Hypothalamus (tissue), 51 donors: ENCODE results near the gene ATP6V0D1.

ENCODE experiments used
- DNase-seq, 51 donors: peaks; one replicate each; lab custom pipeline; 2025; lab: John Stamatoyannopoulos, UW

The ATP6V0D1 gene

DNA sequence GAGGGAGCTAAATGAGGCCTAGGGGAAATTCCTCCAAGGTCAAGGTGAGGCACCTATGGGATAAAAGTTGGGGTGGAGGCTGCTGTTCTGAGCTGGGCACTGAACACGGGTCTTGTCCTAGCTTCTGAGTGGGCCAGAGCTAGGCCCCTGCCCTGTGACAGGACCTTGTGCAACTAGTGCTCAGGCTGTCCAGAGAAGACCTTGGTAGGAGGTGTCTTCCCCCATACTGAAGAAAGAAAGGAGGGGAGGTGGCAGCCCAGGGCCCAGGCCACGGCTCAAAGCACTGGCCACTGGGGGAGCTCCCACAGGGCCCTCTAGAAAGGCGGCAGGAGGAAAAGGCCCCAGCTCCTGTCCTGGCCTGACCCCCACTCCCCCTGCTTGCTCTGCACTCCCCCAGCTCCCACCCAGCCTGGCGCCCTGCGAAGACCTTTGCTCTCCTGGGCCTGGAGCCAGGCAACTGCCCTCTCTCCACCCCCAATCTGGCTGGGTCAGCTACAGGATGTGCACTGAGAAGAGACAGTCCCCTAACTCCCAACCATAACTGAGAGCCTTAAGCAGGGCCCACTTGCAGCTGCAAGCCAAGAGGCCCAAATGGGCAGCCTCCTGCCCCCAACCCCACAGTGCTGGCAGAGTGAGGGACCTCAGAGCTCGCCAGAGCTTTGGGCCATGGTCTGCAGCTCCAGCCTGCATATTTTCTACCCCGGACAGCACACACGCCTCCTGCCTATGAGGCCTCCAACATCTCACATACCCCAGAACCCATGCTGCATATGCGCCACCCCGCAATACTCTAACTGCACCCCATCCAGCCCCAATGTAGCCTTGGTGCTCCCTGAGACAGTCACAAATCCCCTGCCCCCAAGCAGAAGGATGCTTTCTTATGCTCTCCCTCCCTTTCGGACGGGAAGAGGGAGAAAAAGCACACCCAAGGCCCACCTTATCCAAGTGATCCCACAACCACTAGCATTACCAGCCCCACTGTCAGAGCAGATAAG lies 34.7 kb downstream of the ATP6V0D1 start:
- peak in 8 of 51 donors; percentile 2 to 26 (median 12) for DNase-seq

GRCh38 chr16:67445441-67445912 lies 35.5 kb downstream of the ATP6V0D1 start:
- DNase-seq: no peak

DNA sequence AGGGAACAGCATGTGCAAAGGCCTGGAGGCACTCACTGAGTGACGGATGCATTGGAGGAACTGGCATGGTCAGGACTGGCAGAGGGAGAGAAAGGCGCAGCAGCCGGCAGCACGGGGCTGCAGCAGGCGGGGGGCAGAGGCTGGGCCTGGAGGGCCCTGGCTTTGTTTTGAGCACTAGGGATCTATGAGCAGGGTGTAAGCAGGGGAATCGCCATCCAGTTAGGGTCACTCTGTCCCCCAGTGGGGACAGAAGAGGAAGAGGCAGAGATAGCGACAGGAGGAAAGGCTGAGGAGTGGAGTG lies 35.9 kb downstream of the ATP6V0D1 start:
- no peak for DNase-seq

GRCh38 chr16:67444259-67445125 lies 36.5 kb downstream of the ATP6V0D1 start:
- DNase-seq: no peak

DNA sequence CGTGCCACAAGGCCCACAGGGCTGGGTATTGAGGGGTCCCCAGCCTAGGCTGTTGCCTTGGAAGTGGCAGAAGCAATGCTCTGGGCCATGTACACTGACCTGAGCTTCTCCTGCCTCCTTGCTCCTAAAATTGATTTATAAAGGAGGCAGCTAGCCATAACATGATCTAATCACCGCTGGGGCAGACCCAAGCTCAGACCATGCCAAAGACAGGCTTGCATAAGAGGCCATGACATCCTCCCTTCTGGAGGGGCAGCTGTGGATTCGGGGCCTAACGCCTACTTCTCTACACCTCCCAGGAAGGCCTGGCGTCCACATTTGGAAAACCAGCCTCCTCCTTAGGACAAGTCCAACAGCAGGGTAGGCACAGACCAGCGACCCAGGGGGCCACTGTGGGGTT lies 37.7 kb downstream of the ATP6V0D1 start:
- no peak for DNase-seq

DNA sequence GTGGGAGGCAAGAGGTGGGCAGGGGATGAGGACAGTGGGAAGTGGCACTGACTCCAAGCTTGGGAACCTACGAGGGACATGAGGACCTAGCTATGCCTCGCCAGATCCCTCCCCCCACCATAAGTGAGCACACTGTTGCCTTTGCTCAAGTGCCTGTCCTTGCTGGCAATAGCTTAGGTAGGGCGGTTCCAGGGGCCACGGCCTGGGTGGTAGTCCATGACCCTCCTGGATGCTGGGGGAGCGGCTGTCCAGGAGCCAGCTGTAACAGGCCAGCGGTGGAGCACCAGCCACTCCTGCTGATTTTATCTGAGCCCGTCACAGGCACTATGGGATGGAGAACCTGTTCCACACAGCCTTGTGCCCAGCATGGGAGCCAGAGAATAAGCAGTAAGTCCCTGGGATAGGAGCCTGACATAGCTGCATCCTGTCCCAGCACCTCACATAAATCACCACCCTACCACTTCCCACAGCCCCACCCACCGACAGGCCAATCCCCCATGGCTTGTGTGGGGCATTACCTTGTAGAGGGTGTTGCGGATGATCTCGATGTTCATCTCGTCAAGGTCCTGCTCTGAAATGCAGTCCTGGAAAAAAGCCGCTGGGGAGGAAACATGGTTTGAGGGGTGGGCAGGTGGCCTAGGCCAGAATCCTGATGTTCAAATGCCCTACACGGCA lies 38.2 kb downstream of the ATP6V0D1 start:
- DNase-seq: no peak

- DNase-seq: no peak
Observed at GRCh38 chr16:67441907-67442306, 39.0 kb downstream of the ATP6V0D1 start.

- DNase-seq: peak in 23 of 51 donors; percentile 4 to 62 (median 30)
Observed at GRCh38 chr16:67441271-67441753, 39.6 kb downstream of the ATP6V0D1 start.

DNA sequence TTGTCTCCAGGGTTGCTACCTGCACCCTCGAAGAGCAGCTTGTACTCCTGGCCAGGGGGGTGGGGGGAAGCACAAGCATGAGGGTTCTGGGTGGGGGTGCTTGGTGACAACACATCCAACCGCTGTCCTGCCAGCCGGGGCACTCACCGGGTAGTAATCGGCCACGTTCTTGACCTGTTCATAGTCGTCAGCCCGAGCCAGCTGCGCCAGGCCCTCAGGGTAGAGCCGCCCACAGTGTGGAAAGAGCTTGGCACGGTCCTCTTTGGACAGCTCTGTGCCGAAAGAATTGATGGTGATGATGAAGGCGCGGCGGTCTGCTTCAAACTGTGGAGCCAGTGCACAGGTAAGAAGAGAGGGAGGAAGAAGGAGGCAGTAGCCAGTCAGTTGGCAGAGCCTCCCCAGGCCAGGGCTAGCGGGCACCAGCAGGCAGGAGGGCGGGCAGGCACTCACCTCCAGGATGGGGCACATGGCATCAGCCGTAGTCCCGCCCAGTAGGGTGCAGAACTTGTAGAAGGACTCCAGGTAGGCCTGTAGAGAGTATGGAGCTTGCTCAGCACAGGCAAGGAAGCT lies 42.0 kb downstream of the ATP6V0D1 start:
- DNase-seq: no peak

DNA sequence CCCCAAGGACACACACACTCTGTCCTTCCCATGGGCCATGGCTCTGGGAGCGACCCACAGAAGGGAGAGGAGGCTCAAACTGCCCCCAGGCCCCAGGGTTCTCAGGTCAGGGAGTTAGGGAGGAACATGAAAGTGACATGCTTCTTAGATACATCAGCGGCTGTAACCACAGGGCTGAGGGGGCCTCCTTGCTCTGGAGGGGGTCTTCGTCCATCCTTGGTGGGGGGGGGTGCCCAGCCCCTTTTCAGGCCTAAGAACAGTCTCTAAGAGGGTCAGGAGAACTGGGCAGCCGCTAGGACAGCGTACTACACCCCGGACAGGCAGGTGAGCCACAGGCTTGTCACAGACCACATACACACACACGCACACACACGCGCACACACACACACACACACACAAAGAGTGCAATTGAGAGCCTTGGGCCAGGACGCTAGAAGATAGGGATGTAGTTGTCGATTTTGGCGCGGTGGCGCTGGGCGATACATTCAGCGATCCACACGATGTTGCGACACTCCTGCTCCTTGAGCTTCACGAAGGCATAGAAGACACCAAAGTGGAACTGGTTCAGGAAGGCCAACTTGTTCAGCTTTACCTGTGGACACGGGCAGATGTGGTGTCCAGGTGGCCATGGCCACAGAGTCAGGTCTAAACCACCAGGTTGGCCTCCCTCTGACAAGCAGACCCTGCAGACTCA lies 42.7 kb downstream of the ATP6V0D1 start:
- no peak for DNase-seq

DNA sequence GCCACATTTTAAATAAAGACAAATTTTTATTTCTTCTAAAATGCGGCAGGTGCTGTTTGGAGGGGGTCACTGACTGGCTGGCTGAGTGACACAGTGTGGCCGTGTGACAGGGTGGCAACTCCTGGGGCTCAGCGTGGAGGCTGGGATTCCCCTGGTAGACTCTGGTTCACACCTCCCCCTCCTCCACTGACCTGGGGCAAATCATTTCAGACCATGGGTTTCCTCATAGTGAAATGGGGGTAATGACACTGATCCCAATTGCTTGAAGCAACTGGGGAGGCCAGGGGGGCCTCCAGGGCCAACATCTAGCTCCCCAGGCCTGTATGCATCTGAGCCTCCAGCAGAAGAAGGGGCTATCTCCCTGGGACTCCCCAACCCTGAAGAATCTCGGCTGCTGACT lies 43.4 kb downstream of the ATP6V0D1 start:
- DNase-seq: no peak

DNA sequence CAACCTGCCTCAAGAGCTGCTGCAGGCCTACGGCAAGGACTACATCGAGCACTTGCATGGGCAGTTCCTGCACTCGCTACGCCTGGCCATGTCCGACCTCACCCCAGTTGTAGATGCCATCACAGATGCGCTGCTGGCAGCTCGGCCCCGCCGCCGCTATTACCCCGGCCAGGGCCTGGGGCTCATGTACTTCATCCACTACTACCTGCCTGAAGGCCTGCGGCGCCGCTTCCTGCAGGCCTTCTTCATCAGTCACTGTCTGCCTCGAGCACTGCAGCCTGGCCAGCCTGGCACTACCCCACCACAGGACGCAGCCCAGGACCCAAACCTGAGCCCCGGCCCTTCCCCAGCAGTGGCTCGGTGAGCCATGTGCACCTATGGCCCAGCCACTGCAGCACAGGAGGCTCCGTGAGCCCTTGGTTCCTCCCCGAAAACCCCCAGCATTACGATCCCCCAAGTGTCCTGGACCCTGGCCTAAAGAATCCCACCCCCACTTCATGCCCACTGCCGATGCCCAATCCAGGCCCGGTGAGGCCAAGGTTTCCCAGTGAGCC lies 44.2 kb downstream of the ATP6V0D1 start:
- no peak for DNase-seq

DNA sequence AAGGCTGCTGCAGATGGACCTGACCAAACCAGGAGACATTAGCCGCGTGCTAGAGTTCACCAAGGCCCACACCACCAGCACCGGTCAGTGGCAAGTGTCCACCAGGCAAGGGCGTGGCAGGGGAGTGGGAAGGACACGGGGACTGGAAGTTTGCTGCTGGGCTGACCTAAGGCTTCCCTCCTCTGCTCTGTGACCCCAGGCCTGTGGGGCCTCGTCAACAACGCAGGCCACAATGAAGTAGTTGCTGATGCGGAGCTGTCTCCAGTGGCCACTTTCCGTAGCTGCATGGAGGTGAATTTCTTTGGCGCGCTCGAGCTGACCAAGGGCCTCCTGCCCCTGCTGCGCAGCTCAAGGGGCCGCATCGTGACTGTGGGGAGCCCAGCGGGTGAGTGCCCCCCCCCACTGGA lies 45.2 kb downstream of the ATP6V0D1 start:
- DNase-seq: no peak

GRCh38 chr16:67433131-67433719 lies 47.7 kb downstream of the ATP6V0D1 start:
- no peak for DNase-seq

GRCh38 chr16:67432506-67432890 lies 48.5 kb downstream of the ATP6V0D1 start:
- DNase-seq: no peak

- no peak for DNase-seq
Observed at GRCh38 chr16:67431775-67432505, 49.0 kb downstream of the ATP6V0D1 start.

DNA sequence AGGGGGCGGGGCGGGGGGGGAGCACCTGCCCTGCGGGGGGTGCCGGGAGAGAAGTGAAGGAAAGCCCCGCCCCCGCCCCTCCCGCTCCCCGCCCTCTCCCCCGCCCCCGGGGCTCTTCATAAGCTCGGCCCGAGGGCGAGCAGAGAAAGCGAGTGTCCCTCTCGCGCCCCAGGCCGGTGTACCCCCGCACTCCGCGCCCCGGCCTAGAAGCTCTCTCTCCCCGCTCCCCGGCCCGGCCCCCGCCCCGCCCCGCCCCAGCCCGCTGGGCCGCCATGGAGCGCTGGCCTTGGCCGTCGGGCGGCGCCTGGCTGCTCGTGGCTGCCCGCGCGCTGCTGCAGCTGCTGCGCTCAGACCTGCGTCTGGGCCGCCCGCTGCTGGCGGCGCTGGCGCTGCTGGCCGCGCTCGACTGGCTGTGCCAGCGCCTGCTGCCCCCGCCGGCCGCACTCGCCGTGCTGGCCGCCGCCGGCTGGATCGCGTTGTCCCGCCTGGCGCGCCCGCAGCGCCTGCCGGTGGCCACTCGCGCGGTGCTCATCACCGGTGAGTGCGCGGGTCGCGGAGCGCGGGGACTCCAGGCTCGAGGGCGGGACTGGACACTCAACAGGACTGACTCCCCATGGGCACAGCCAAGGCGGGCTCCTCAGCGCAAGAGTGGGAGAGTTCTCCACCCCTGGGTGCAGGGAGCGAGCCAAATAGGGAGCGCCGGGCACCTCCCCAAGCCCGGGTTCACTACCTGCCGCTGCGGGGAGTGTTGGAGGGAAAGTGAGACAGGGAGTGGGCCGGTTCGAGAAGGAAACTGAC lies 49.8 kb downstream of the ATP6V0D1 start, which contains the start of gene HSD11B2:
Gene HSD11B2, plus strand, starts transcription at position 145 of the 798 bp plus-strand sequence. Its CDS starts 128 bp downstream, at position 273.
- peak in 31 of 51 donors; percentile 8 to 75 (median 31) for DNase-seq
